GM18861 (cell line): ENCODE results near the gene DIPK1B.
"Not testable (repeated sequence)": the region's sequence is repeated elsewhere in the genome, so short reads cannot be mapped to it uniquely, and the experiment has no call there.

Experiments
- ATAC-seq: cut with Tn5 transposase; IDR thresholded peaks from one replicate; pipeline ENCODE4 v1.9.1; 2021; ENCODE audit not compliant: unreplicated experiment

Gene DIPK1B

GRCh38 chr9:136762915-136763648 is 50.7 kb downstream of the DIPK1B start:
- ATAC-seq: no peak

- ATAC-seq: no peak
These were observed 51.3 kb downstream of the DIPK1B start for GRCh38 chr9:136763649-136764035.

- no peak for ATAC-seq
These were observed 52.0 kb downstream of the DIPK1B start, which contains the start of gene LCN15 for GRCh38 chr9:136764301-136764891. Gene LCN15 (minus strand): TSS chr9:136764518. CDS start chr9:136764488, 30 bp downstream.

GRCh38 chr9:136765041-136765440 is 52.7 kb downstream of the DIPK1B start:
- ATAC-seq: no peak

- ATAC-seq: peak; percentile 47
These were observed 53.5 kb downstream of the DIPK1B start for GRCh38 chr9:136765745-136766409.

GRCh38 chr9:136766410-136767120 is 54.2 kb downstream of the DIPK1B start:
- not testable (repeated sequence) for ATAC-seq

- ATAC-seq: no peak
These were observed 57.4 kb downstream of the DIPK1B start for GRCh38 chr9:136769710-136770191.

GRCh38 chr9:136771907-136772415 is 59.6 kb downstream of the DIPK1B start:
- ATAC-seq: no peak

- ATAC-seq: no peak
These were observed 61.1 kb downstream of the DIPK1B start for GRCh38 chr9:136773386-136774044.
